Right lobe of liver (tissue), 4 donors: ENCODE results near the gene GPATCH2.

Experiments
- POLR2A ChIP-seq: fragments of 450-650 bp; IDR thresholded peaks from one replicate; pipeline ENCODE4 v1.6.1; 2017; ENCODE audit warnings: antibody characterized with exemption, mild to moderate bottlenecking
- TF ChIP-seq, protein P1 (sequence below), 4 donors: fragments of 200-600 bp in 3 of 4; fragments of 450-650 bp in 1 of 4; IDR thresholded peaks; one replicate each; pipeline versions ENCODE4 v1.5.1 to v1.8.0; 2016 to 2022; ENCODE audit warnings: antibody characterized with exemption in 4 of 4, mild to moderate bottlenecking in 2 of 4
- donor health status: DM: no; HTN: no; CAD: no.
- donor health status: DM: no; HTN: no; CAD: no.
- donor health status: DM: no; HTN: yes; CAD: no.

DNA sequence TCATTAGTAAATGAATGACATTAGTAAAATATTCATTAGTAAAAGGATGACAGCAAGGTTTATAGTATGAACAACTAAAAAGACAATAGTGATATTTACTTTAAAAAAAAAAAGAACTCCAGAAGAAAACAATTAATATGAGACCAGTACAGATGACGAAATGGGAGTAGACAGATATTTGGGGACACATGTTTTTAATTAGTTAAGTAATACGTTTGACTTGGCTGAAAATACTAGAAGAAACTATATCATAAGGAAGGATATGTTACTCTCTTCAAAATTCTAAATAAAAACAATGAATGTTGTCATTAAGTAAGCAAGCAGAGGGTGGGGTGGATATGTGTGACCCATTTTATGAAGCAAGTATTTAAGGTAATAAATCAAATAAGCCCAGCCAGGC, 61.9 kb downstream of the GPATCH2 start:
- TF ChIP-seq, protein P1, sequence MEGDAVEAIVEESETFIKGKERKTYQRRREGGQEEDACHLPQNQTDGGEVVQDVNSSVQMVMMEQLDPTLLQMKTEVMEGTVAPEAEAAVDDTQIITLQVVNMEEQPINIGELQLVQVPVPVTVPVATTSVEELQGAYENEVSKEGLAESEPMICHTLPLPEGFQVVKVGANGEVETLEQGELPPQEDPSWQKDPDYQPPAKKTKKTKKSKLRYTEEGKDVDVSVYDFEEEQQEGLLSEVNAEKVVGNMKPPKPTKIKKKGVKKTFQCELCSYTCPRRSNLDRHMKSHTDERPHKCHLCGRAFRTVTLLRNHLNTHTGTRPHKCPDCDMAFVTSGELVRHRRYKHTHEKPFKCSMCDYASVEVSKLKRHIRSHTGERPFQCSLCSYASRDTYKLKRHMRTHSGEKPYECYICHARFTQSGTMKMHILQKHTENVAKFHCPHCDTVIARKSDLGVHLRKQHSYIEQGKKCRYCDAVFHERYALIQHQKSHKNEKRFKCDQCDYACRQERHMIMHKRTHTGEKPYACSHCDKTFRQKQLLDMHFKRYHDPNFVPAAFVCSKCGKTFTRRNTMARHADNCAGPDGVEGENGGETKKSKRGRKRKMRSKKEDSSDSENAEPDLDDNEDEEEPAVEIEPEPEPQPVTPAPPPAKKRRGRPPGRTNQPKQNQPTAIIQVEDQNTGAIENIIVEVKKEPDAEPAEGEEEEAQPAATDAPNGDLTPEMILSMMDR (IDR thresholded peaks at IDR 0.05) = no peak
- no peak for TF ChIP-seq POLR2A
